Left kidney (tissue), 2 donors: Measurements from ENCODE around the gene AGK. TPM values are rescaled to one million over a fixed set of nuclear protein-coding genes. Genes with fewer than 3 reads are reported as not detected.

Experiments
- DNase-seq: peaks from one replicate; pipeline ENCODE4 v3.0.0-alpha.2; 2013
- polyA plus RNA-seq: library from polyadenylated mRNA; unstranded; fragments of 120-200 nt; gene quantifications from one replicate; pipeline ENCODE4 v1.2.1, GENCODE V29; 2013; ENCODE audit not compliant: insufficient read length

The AGK gene
- polyA plus RNA-seq, 1 donor, result 45.8 TPM

- DNase-seq, result no peak
Measured at GRCh38 chr7:141702892-141703291, 151.7 kb downstream of the AGK start.

- DNase-seq, result no peak
Measured at GRCh38 chr7:141704112-141704511, 152.9 kb downstream of the AGK start.

GRCh38 chr7:141704741-141705140 lies 153.5 kb downstream of the AGK start:
- no peak for DNase-seq

Other genes with a start within 250 kb of the AGK start
- gene DENND11, start 150.8 kb downstream of the AGK start, polyA plus RNA-seq, result 40.2 TPM
- 0.58 TPM for gene WEE2, start 156.9 kb downstream of the AGK start, polyA plus RNA-seq
- gene SSBP1, start 186.9 kb downstream of the AGK start, polyA plus RNA-seq, result 144 TPM
- gene TAS2R3, start 212.7 kb downstream of the AGK start, polyA plus RNA-seq, result 1.2 TPM
- gene TAS2R4, start 225.3 kb downstream of the AGK start, polyA plus RNA-seq, result 6.7 TPM
- 8.2 TPM for gene TAS2R5, start 238.8 kb downstream of the AGK start, polyA plus RNA-seq